ENCODE results near the gene EFNA5.

- TF ChIP-seq CTCF (IDR thresholded peaks at IDR 0.05; ENCODE audit: low read length) (no peak), EZH2 (IDR thresholded peaks at IDR 0.05; ENCODE audit: borderline replicate concordance, low read length) (no peak)
These were observed 24.3 kb downstream of the EFNA5 start for GRCh38 chr5:107646418-107646817.

All from OCI-LY1 (cell line).